Esophagus muscularis mucosa (tissue), 4 donors: ENCODE data around the gene RPH3AL. TPM values are rescaled to one million over a fixed set of nuclear protein-coding genes. Genes with fewer than 3 reads are reported as not detected.

Source experiments
- DNase-seq: peaks from one replicate; pipeline ENCODE4 v3.0.0-alpha.2; 2017; ENCODE audit errors: extremely low spot score
- H3K27ac ChIP-seq, 4 donors: fragments of 200-600 bp; sonication (generic); replicated peaks in 1 of 4; 1 replicate in 3 of 4; 2 replicates in 1 of 4; pipeline ENCODE4 v1.5.1; 2016 to 2019; ENCODE audit warnings: mild to moderate bottlenecking in 1 of 4
- H3K27me3 ChIP-seq, 4 donors: fragments of 200-600 bp; sonication (generic); one replicate each; pipeline versions ENCODE4 v1.5.1 to v1.6.0; 2016 to 2019
- H3K36me3 ChIP-seq, 4 donors: fragments of 200-600 bp; sonication (generic); one replicate each; pipeline ENCODE4 v1.5.1; 2016 to 2019
- H3K4me1 ChIP-seq, 4 donors: fragments of 200-600 bp; sonication (generic); one replicate each; pipeline ENCODE4 v1.5.1; 2016 to 2019
- H3K4me3 ChIP-seq, 4 donors: fragments of 200-600 bp; sonication (generic); 1 replicate in 2 of 4; 2 replicates in 2 of 4; pipeline ENCODE4 v1.5.1; 2016 to 2019; ENCODE audit warnings: mild to moderate bottlenecking in 4 of 4, moderate library complexity in 1 of 4
- H3K9me3 ChIP-seq, 4 donors: fragments of 200-600 bp; sonication (generic); 1 replicate in 3 of 4; 2 replicates in 1 of 4; pipeline ENCODE4 v1.5.1; 2016 to 2019
- CTCF ChIP-seq, 3 experiments: fragments of 200-600 bp in 2 of 3; fragments of 450-650 bp in 1 of 3; sonication (generic) in 2 of 3; IDR thresholded peaks; one replicate each; pipeline ENCODE4 v1.5.1; 2017 to 2019; ENCODE audit warnings: antibody characterized with exemption in 3 of 3, mild to moderate bottlenecking in 2 of 3, moderate library complexity in 1 of 3
- EP300 ChIP-seq: sonication (generic); formaldehyde crosslinking; IDR thresholded peaks from one replicate; pipeline ENCODE4 v1.6.1; 2017; ENCODE audit warnings: antibody characterized with exemption
- POLR2A ChIP-seq: fragments of 450-650 bp; IDR thresholded peaks from one replicate; pipeline ENCODE4 v1.6.1; 2017; ENCODE audit warnings: antibody characterized with exemption, moderate library complexity, mild to moderate bottlenecking, low read depth
- POLR2AphosphoS5 ChIP-seq, 2 donors: sonication (generic); formaldehyde crosslinking; IDR thresholded peaks; one replicate each; pipeline ENCODE4 v1.6.1; 2017; ENCODE audit warnings: antibody characterized with exemption in 2 of 2
- WGBS: methylation state at CpG from one replicate; pipeline ENCODE4 v1.1.5; 2018; 5-methylcytosine and 5-hydroxymethylcytosine counted together
- intact Hi-C: fragments of 100-400 bp; cut with DNase I; formaldehyde crosslinking; loops from one replicate; pipeline ENCODE4 v1.15.1; 2023
- total RNA-seq, 4 donors: library from RNA; depleted of rRNA; stranded (reverse); fragments of >200 nt; gene quantifications; one replicate each; pipeline versions ENCODE4 v1.1.0 to v1.2.1, GENCODE V29; 2016

The RPH3AL gene
- total RNA-seq, 4 donors from 2014 or later, result 8.7 to 21.0 (median 14.8) TPM

- Histone ChIP-seq H3K36me3 (no peaks in the 10 kb centered on the region), H3K9me3 (no peaks in the 10 kb centered on the region), H3K4me3 (no peak overlapping the region), H3K4me1 (peaks cover 15 to 19% (median 16%) of the 10 kb centered on the region in 4 donors), H3K27me3 (peaks cover 0 to 30% (median 0%) of the 10 kb centered on the region in 4 donors), H3K27ac (peak overlapping the region in 1 of 4 donors; percentile 39)
- 65% methylated on average over 16 of the region's 17 CpGs for WGBS
- intact Hi-C loops, result no loop called here
- TF ChIP-seq EP300 (no peak), POLR2AphosphoS5 (IDR thresholded peaks at IDR 0.05) (no peak), POLR2A (no peak), CTCF (IDR thresholded peaks at IDR 0.05) (no peak)
- DNase-seq, result no peak
These were observed 53.7 kb downstream of the RPH3AL start for GRCh38 chr17:298791-299450.

- Histone ChIP-seq H3K36me3 (no peaks in the 10 kb centered on the region), H3K4me1 (peaks cover 15 to 19% (median 16%) of the 10 kb centered on the region in 4 donors), H3K9me3 (no peaks in the 10 kb centered on the region), H3K27me3 (peaks cover 0 to 38% (median 0%) of the 10 kb centered on the region in 4 donors), H3K27ac (no peak overlapping the region), H3K4me3 (no peak overlapping the region)
- intact Hi-C loops, result no loop called here
- 81% methylated on average over 10 of the region's 10 CpGs for WGBS
- TF ChIP-seq POLR2AphosphoS5 (IDR thresholded peaks at IDR 0.05), result no peak
- no peak for TF ChIP-seq POLR2A
- TF ChIP-seq EP300, result no peak
- TF ChIP-seq CTCF (IDR thresholded peaks at IDR 0.05), result no peak
- no peak for DNase-seq
These were observed 54.8 kb downstream of the RPH3AL start for GRCh38 chr17:297758-298157.

GRCh38 chr17:296906-297690 lies 55.5 kb downstream of the RPH3AL start:
- no peaks in the 10 kb centered on the region for H3K9me3 ChIP-seq
- H3K4me1 ChIP-seq, result peaks cover 10 to 15% (median 11%) of the 10 kb centered on the region in 4 donors
- intact Hi-C loops, result no loop called here
- H3K4me3 ChIP-seq, result no peak overlapping the region
- TF ChIP-seq CTCF (IDR thresholded peaks at IDR 0.05), result no peak
- no peak for TF ChIP-seq EP300
- TF ChIP-seq POLR2AphosphoS5 (IDR thresholded peaks at IDR 0.05), result no peak
- no peak for TF ChIP-seq POLR2A
- H3K27me3 ChIP-seq, result peaks cover 0 to 40% (median 0%) of the 10 kb centered on the region in 4 donors
- 90% methylated on average over 23 of the region's 23 CpGs for WGBS
- no peak for DNase-seq
- H3K36me3 ChIP-seq, result no peaks in the 10 kb centered on the region
- no peak overlapping the region for H3K27ac ChIP-seq

- 69% methylated on average over 15 of the region's 15 CpGs for WGBS
- Histone ChIP-seq H3K4me3 (no peak overlapping the region), H3K27me3 (peaks cover 0 to 39% (median 0%) of the 10 kb centered on the region in 4 donors), H3K36me3 (no peaks in the 10 kb centered on the region), H3K4me1 (peaks cover 4 to 11% (median 8%) of the 10 kb centered on the region in 4 donors), H3K27ac (no peak overlapping the region), H3K9me3 (no peaks in the 10 kb centered on the region)
- no peak for TF ChIP-seq POLR2AphosphoS5 (IDR thresholded peaks at IDR 0.05)
- no peak for TF ChIP-seq EP300
- no peak for TF ChIP-seq POLR2A
- no peak for TF ChIP-seq CTCF (IDR thresholded peaks at IDR 0.05)
- no peak for DNase-seq
- intact Hi-C loops, result no loop called here
These were observed 56.2 kb downstream of the RPH3AL start for GRCh38 chr17:296379-296778.
